GM18499 (cell line): ENCODE measurements around the gene LMTK2.
"Not testable (repeated sequence)": the region's sequence is repeated elsewhere in the genome, so short reads cannot be mapped to it uniquely, and the experiment has no call there.

Experiments used
- ATAC-seq: cut with Tn5 transposase; IDR thresholded peaks from one replicate; pipeline ENCODE4 v1.9.1; 2021; ENCODE audit warnings: moderate number of reproducible peaks; ENCODE audit not compliant: insufficient read depth, unreplicated experiment

The LMTK2 gene

GRCh38 chr7:98214811-98215321, 108.2 kb downstream of the LMTK2 start:
- no peak for ATAC-seq

GRCh38 chr7:98215561-98216495, 109.2 kb downstream of the LMTK2 start:
- ATAC-seq: no peak

GRCh38 chr7:98216941-98217622, 110.4 kb downstream of the LMTK2 start:
- ATAC-seq: no peak

GRCh38 chr7:98217623-98218582, 111.2 kb downstream of the LMTK2 start:
- no peak for ATAC-seq

GRCh38 chr7:98219382-98219781, 112.7 kb downstream of the LMTK2 start:
- not testable (repeated sequence) for ATAC-seq

GRCh38 chr7:98221611-98222532, 115.2 kb downstream of the LMTK2 start:
- ATAC-seq: no peak

GRCh38 chr7:98222533-98223195, 116.0 kb downstream of the LMTK2 start:
- ATAC-seq: no peak

- ATAC-seq: no peak
Measured at GRCh38 chr7:98223351-98223897, 116.8 kb downstream of the LMTK2 start.

GRCh38 chr7:98223898-98224700, 117.4 kb downstream of the LMTK2 start:
- ATAC-seq: no peak

- no peak for ATAC-seq
Measured at GRCh38 chr7:98224701-98225181, 118.1 kb downstream of the LMTK2 start.

GRCh38 chr7:98225913-98226614, 119.4 kb downstream of the LMTK2 start:
- ATAC-seq: no peak

- no peak for ATAC-seq
Measured at GRCh38 chr7:98227939-98228338, 121.3 kb downstream of the LMTK2 start.

- no peak for ATAC-seq
Measured at GRCh38 chr7:98228801-98229200, 122.1 kb downstream of the LMTK2 start.

- no peak for ATAC-seq
Measured at GRCh38 chr7:98229441-98229840, 122.8 kb downstream of the LMTK2 start.

GRCh38 chr7:98229991-98230745, 123.5 kb downstream of the LMTK2 start:
- no peak for ATAC-seq
